Mucosa of stomach (tissue), 1 donor: ENCODE measurements around the gene CCDC82.

Experiments used
- H3K27me3 ChIP-seq: one replicate; pipeline ENCODE4 v1.7.0; 2013; ENCODE audit warnings: mild to moderate bottlenecking, low read length; ENCODE audit not compliant: control insufficient read depth, insufficient read depth
- H3K36me3 ChIP-seq: one replicate; pipeline ENCODE4 v1.7.0; 2013; ENCODE audit warnings: low read length; ENCODE audit not compliant: control insufficient read depth, insufficient read depth
- H3K4me1 ChIP-seq: one replicate; pipeline ENCODE4 v1.7.0; 2013; ENCODE audit warnings: mild to moderate bottlenecking, low read length; ENCODE audit not compliant: control insufficient read depth, insufficient read depth
- H3K4me3 ChIP-seq: one replicate; pipeline ENCODE4 v1.7.0; 2013; ENCODE audit warnings: low read length
- H3K9ac ChIP-seq: one replicate; pipeline ENCODE4 v1.7.0; 2013; ENCODE audit warnings: mild to moderate bottlenecking, low read length, moderate library complexity
- H3K9me3 ChIP-seq: one replicate; pipeline ENCODE4 v1.7.0; 2013; ENCODE audit warnings: mild to moderate bottlenecking, low read length, moderate library complexity; ENCODE audit not compliant: control insufficient read depth
- donor health status: Pancreatic carcinoma.

CCDC82 gene

DNA sequence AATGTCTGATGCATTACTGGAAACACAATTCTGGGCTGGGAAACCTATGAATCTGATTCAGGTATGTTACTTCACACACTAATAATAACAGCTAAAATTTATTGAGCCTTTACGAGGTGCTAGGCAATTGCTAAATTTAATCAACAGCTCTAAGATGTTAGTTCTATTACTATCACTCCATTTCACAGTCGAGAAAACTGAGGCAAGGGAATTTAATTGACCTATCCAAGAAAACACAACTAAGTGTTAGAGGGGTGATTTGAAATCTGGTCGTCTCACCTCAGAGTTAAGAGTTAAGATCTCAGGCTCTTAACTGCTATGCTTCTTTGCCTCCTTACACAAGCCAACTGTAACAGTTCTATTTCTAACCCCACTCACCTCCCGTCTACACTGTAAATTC, 55.5 kb downstream of the CCDC82 start:
- Histone ChIP-seq H3K36me3 (no peaks in the 10 kb centered on the region), H3K27me3 (no peaks in the 10 kb centered on the region), H3K9me3 (no peaks in the 10 kb centered on the region), H3K4me3 (no peak overlapping the region), H3K4me1 (peaks cover 20% of the 10 kb centered on the region), H3K9ac (no peak overlapping the region)

DNA sequence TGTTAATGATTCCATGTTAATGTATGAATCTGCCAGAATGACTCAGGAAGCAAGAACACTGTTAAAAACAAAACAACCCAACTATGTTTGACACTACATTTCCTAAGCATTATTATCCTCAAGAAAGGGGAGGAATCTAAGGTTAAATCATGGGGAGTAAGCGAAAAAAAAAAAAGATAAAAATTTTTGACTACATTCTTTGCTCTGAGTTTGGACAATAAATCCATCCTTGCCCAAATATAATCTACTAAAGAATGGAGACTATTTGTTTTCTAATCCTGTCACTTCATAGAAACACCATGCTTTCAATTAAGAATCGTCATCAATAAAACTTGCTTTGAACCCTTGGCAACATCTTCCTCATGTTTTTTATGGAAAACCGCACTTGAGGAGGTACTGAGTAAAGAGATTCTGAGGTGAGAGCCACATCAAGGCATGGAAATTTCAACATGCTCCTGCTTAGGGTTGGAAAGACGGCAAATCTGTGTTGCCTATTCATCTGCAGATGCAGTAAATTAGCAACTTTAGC, 56.5 kb downstream of the CCDC82 start:
- Histone ChIP-seq H3K27me3 (no peaks in the 10 kb centered on the region), H3K36me3 (no peaks in the 10 kb centered on the region), H3K9me3 (no peaks in the 10 kb centered on the region), H3K9ac (no peak overlapping the region), H3K4me1 (peaks cover 14% of the 10 kb centered on the region), H3K4me3 (no peak overlapping the region)

GRCh38 chr11:96332126-96332771, 57.5 kb downstream of the CCDC82 start:
- Histone ChIP-seq H3K27me3 (no peaks in the 10 kb centered on the region), H3K36me3 (no peaks in the 10 kb centered on the region), H3K9ac (no peak overlapping the region), H3K4me1 (peaks cover 4% of the 10 kb centered on the region), H3K9me3 (no peaks in the 10 kb centered on the region), H3K4me3 (no peak overlapping the region)

DNA sequence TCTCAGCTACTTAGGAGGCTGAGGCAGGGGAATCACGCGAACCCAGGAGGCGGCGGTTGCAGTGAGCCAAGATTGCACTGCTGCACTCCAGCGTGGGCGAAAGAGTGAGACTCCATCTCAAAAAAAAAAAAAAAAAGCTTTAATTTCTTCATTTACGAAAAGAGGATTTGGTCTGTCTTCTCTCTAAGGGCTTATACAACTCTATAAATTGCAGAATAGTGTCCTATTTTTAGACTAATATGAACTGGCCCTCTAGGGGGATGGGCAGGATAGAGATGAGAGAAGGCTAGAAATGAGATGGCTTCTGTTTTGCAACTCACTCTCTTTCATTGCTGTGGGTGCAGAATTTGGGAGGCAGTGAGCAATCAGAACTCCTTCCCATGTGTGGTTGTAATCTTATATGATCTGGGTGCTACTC, 58.0 kb downstream of the CCDC82 start:
- no peaks in the 10 kb centered on the region for H3K4me1 ChIP-seq

GRCh38 chr11:96330511-96330859, 59.2 kb downstream of the CCDC82 start:
- Histone ChIP-seq H3K4me3 (no peak overlapping the region), H3K36me3 (no peaks in the 10 kb centered on the region), H3K27me3 (no peaks in the 10 kb centered on the region), H3K4me1 (no peaks in the 10 kb centered on the region), H3K9me3 (no peaks in the 10 kb centered on the region), H3K9ac (no peak overlapping the region)

More for the DNA sequence above, 58.0 kb downstream of the CCDC82 start:
- H3K27me3 ChIP-seq: no peaks in the 10 kb centered on the region
- H3K4me3 ChIP-seq: no peak overlapping the region
- H3K36me3 ChIP-seq: no peaks in the 10 kb centered on the region
- H3K9ac ChIP-seq: no peak overlapping the region
- no peaks in the 10 kb centered on the region for H3K9me3 ChIP-seq

- H3K4me1 ChIP-seq: no peaks in the 10 kb centered on the region
- H3K36me3 ChIP-seq: no peaks in the 10 kb centered on the region
- no peak overlapping the region for H3K4me3 ChIP-seq
Observed at GRCh38 chr11:96329855-96330510, 59.7 kb downstream of the CCDC82 start.

DNA sequence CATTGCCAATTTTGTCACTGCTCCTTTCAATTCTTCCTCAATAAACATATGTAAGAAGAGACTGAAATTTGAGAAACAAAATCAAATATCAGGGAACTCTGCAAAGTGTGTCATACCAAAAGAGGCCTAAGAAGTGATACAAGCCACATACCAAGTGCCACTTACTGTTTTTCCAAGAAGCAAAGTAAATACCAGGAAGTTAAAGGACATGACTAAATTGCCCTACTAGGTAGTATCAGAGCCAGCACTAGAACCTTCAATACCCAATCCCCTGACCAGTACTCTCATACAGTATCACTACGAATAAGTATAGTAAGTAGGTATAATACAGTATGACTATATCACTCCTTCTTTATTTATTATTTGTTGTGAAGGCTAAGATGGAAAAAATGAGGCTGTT, 60.3 kb downstream of the CCDC82 start:
- no peaks in the 10 kb centered on the region for H3K36me3 ChIP-seq
- no peak overlapping the region for H3K4me3 ChIP-seq
- H3K4me1 ChIP-seq: no peaks in the 10 kb centered on the region
- no peak overlapping the region for H3K9ac ChIP-seq
- no peaks in the 10 kb centered on the region for H3K9me3 ChIP-seq
- no peaks in the 10 kb centered on the region for H3K27me3 ChIP-seq

More at GRCh38 chr11:96329855-96330510, 59.7 kb downstream of the CCDC82 start:
- H3K9me3 ChIP-seq: no peaks in the 10 kb centered on the region
- no peaks in the 10 kb centered on the region for H3K27me3 ChIP-seq
- H3K9ac ChIP-seq: no peak overlapping the region

GRCh38 chr11:96328395-96329010, 61.2 kb downstream of the CCDC82 start:
- no peaks in the 10 kb centered on the region for H3K4me1 ChIP-seq
- no peaks in the 10 kb centered on the region for H3K27me3 ChIP-seq

DNA sequence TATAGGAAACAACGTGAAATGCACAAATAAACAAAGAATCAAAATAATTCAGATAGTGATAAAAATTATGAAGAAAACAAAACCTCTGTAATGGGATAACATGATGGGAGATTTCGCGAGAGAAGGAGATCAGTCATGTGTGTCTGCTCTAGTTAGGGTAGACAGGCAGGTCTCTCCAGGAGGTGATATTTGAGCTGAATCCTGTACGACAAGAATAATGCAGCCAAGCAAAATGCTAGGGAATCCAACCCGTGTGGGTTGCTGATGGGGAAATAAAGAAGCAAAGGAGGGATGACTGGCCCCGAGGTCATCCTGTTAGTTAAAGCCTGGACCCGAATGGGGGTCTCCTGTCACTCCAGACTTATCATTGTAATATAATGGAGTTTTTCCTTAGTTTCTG, 62.8 kb downstream of the CCDC82 start:
- H3K4me3 ChIP-seq: no peak overlapping the region
- H3K36me3 ChIP-seq: no peaks in the 10 kb centered on the region
- H3K9ac ChIP-seq: no peak overlapping the region
- H3K4me1 ChIP-seq: no peaks in the 10 kb centered on the region
- H3K9me3 ChIP-seq: no peaks in the 10 kb centered on the region
- H3K27me3 ChIP-seq: no peaks in the 10 kb centered on the region

More at GRCh38 chr11:96328395-96329010, 61.2 kb downstream of the CCDC82 start:
- Histone ChIP-seq H3K9ac (no peak overlapping the region), H3K4me3 (no peak overlapping the region), H3K9me3 (no peaks in the 10 kb centered on the region), H3K36me3 (no peaks in the 10 kb centered on the region)

DNA sequence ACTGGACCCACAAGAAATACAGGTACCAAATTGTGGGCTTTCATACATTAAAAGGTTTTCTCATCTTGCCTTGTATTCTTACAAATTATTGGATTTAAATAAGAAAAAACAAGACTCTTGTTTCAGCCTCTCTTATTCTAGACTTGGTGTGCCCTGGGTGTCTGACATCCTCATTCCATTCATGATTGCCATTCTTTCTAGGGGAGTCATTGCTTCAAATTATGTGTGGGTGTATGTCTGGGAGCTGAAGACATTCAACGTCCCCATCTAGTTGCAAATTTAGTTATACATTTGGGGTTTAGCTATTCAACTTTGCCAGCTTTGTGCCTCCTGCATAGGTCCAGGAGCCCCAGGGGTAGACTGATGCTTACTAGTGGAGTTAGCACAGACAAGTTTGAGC, 64.8 kb downstream of the CCDC82 start:
- Histone ChIP-seq H3K4me3 (no peak overlapping the region), H3K27me3 (no peaks in the 10 kb centered on the region), H3K36me3 (no peaks in the 10 kb centered on the region), H3K9ac (no peak overlapping the region), H3K4me1 (no peaks in the 10 kb centered on the region), H3K9me3 (no peaks in the 10 kb centered on the region)

DNA sequence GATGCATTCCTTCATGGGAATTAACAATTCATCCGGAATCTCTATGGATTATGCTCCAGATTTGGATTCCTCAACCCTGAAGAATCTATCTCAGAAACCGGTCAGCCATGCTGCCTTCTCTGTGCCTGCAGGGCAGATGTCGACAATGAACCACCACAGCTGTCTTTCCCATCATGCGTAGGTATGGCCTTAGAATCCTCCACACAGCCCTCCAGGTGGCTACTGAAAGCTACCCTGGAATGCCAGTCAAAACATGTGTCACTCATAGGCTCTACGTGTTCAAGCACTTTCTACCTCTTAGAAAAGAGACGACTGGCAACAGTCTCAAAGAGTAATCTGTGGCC, 66.1 kb downstream of the CCDC82 start:
- no peaks in the 10 kb centered on the region for H3K9me3 ChIP-seq
- H3K4me1 ChIP-seq: no peaks in the 10 kb centered on the region
- no peak overlapping the region for H3K9ac ChIP-seq

More for the DNA sequence above, 66.1 kb downstream of the CCDC82 start:
- Histone ChIP-seq H3K36me3 (no peaks in the 10 kb centered on the region), H3K27me3 (no peaks in the 10 kb centered on the region), H3K4me3 (no peak overlapping the region)
